ENCODE results near the gene EDAR. TPM values are rescaled to one million over a fixed set of nuclear protein-coding genes. Genes with fewer than 3 reads are reported as not detected.

EDAR gene
- total RNA-seq, 1 experiment from 2014 or later = 0.82 TPM

GRCh38 chr2:109028738-109029489 lies 39.9 kb upstream of the EDAR start:
- H3K36me3 Mint-ChIP-seq (ENCODE audit: insufficient read depth, unreplicated experiment) = no peaks in the 10 kb centered on the region
- Histone ChIP-seq H3K36me3 (ENCODE audit: control insufficient read depth, insufficient read depth, low read length) (no peaks in the 10 kb centered on the region; the same call in 1 of the 2 replicates), H3K4me1 (peaks cover 6% of the 10 kb centered on the region; the same call in 1 of the 2 replicates), H3K4me3 (ENCODE audit: low read depth, low read length) (no peak overlapping the region), H3K27me3 (replicated peaks; ENCODE audit: control insufficient read depth, insufficient read depth, low read length) (no peaks in the 10 kb centered on the region), H3K9me3 (0 out of 2 replicates have a peak, but pooled peaks cover 4% of the 10 kb centered on the region)
- CTCF ChIA-PET = no interaction called here
- H3K4me3 Mint-ChIP-seq (ENCODE audit: unreplicated experiment) = no peak overlapping the region
- DNase-seq = no peak
- peaks cover 7% of the 10 kb centered on the region for H3K4me1 Mint-ChIP-seq (ENCODE audit: low read depth, unreplicated experiment)
- BruUV-seq (replicated peaks) = no TSS peak
- intact Hi-C loops (cut with micrococcal nuclease; ENCODE audit: unreplicated experiment) = no loop called here
- H3K9me3 Mint-ChIP-seq (ENCODE audit: unreplicated experiment) = peaks cover 8% of the 10 kb centered on the region
- H3K27ac Mint-ChIP-seq (ENCODE audit: unreplicated experiment) = no peak overlapping the region
- TF ChIP-seq CTCF (IDR thresholded peaks at IDR 0.05; ENCODE audit: insufficient read depth in 1 of 2, low read depth in 1 of 2, low read length in 1 of 2, severe bottlenecking in 1 of 2, unreplicated experiment in 1 of 2) = no peak
- H3K27me3 Mint-ChIP-seq (ENCODE audit: insufficient read depth, unreplicated experiment) = no peaks in the 10 kb centered on the region
- POLR2A ChIA-PET = no interaction called here

GRCh38 chr2:109028277-109028676 lies 39.3 kb upstream of the EDAR start:
- Histone ChIP-seq H3K36me3 (ENCODE audit: control insufficient read depth, insufficient read depth, low read length) (no peaks in the 10 kb centered on the region; the same call in 1 of the 2 replicates), H3K9me3 (0 out of 2 replicates have a peak, but pooled peaks cover 3% of the 10 kb centered on the region), H3K4me3 (ENCODE audit: low read depth, low read length) (no peak overlapping the region), H3K4me1 (peaks cover 6% of the 10 kb centered on the region; the same call in 1 of the 2 replicates), H3K27me3 (replicated peaks; ENCODE audit: control insufficient read depth, insufficient read depth, low read length) (no peaks in the 10 kb centered on the region)
- no peak for DNase-seq
- intact Hi-C loops (cut with micrococcal nuclease; ENCODE audit: unreplicated experiment) = no loop called here
- no peak overlapping the region for H3K27ac Mint-ChIP-seq (ENCODE audit: unreplicated experiment)
- H3K27me3 Mint-ChIP-seq (ENCODE audit: insufficient read depth, unreplicated experiment) = no peaks in the 10 kb centered on the region
- H3K36me3 Mint-ChIP-seq (ENCODE audit: insufficient read depth, unreplicated experiment) = no peaks in the 10 kb centered on the region
- no peak overlapping the region for H3K4me3 Mint-ChIP-seq (ENCODE audit: unreplicated experiment)
- H3K4me1 Mint-ChIP-seq (ENCODE audit: low read depth, unreplicated experiment) = peaks cover 7% of the 10 kb centered on the region
- TF ChIP-seq CTCF (IDR thresholded peaks at IDR 0.05; ENCODE audit: insufficient read depth in 1 of 2, low read depth in 1 of 2, low read length in 1 of 2, severe bottlenecking in 1 of 2, unreplicated experiment in 1 of 2) = no peak
- ChIA-PET POLR2A (no interaction called here), CTCF (no interaction called here)
- peaks cover 4% of the 10 kb centered on the region for H3K9me3 Mint-ChIP-seq (ENCODE audit: unreplicated experiment)
- no TSS peak for BruUV-seq (replicated peaks)

- CTCF ChIA-PET = no interaction called here
- Histone ChIP-seq H3K4me1 (peaks cover 6% of the 10 kb centered on the region; the same call in 1 of the 2 replicates), H3K4me3 (ENCODE audit: low read depth, low read length) (no peak overlapping the region), H3K36me3 (ENCODE audit: control insufficient read depth, insufficient read depth, low read length) (no peaks in the 10 kb centered on the region), H3K9me3 (no peaks in the 10 kb centered on the region), H3K27me3 (replicated peaks; ENCODE audit: control insufficient read depth, insufficient read depth, low read length) (no peaks in the 10 kb centered on the region)
- Mint-ChIP-seq H3K4me1 (ENCODE audit: low read depth, unreplicated experiment) (peaks cover 7% of the 10 kb centered on the region), H3K4me3 (ENCODE audit: unreplicated experiment) (no peak overlapping the region), H3K27ac (ENCODE audit: unreplicated experiment) (no peak overlapping the region), H3K27me3 (ENCODE audit: insufficient read depth, unreplicated experiment) (no peaks in the 10 kb centered on the region), H3K9me3 (ENCODE audit: unreplicated experiment) (no peaks in the 10 kb centered on the region), H3K36me3 (ENCODE audit: insufficient read depth, unreplicated experiment) (no peaks in the 10 kb centered on the region)
- BruUV-seq (replicated peaks) = no TSS peak
- no peak for DNase-seq
- intact Hi-C loops (cut with micrococcal nuclease; ENCODE audit: unreplicated experiment) = no loop called here
- POLR2A ChIA-PET = no interaction called here
- TF ChIP-seq CTCF (IDR thresholded peaks at IDR 0.05; ENCODE audit: insufficient read depth in 1 of 2, low read depth in 1 of 2, low read length in 1 of 2, severe bottlenecking in 1 of 2, unreplicated experiment in 1 of 2) = no peak
Measured at GRCh38 chr2:109027702-109028101, 38.7 kb upstream of the EDAR start.

Data from Caco-2 (cell line).